GM21786 (cell line): Measurements from ENCODE around the gene COL5A2.

Experiments used
- ATAC-seq: cut with Tn5 transposase; IDR thresholded peaks from one replicate; pipeline ENCODE4 v1.9.1; 2021; ENCODE audit not compliant: unreplicated experiment

COL5A2 gene

DNA sequence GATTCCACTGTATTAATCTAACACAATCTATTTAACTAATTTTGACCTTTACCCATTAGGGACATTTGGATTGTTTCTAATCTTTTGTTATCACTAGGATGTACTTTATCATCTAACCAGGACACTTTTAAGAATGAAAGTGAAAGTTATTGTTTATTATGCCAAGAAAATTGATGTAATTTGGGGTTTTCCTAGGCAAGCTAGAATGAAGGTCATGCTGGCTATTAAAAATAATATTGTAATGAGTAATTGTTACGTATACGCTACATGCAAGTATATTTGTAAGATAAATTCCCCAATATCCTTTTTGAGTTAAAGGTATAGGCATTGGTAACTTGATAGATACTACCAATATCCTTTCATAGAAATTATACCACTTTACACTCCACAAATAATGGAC lies 74.6 kb downstream of the COL5A2 start:
- ATAC-seq: no peak

- ATAC-seq: no peak
Observed at GRCh38 chr2:189102735-189103134, 76.8 kb downstream of the COL5A2 start.

DNA sequence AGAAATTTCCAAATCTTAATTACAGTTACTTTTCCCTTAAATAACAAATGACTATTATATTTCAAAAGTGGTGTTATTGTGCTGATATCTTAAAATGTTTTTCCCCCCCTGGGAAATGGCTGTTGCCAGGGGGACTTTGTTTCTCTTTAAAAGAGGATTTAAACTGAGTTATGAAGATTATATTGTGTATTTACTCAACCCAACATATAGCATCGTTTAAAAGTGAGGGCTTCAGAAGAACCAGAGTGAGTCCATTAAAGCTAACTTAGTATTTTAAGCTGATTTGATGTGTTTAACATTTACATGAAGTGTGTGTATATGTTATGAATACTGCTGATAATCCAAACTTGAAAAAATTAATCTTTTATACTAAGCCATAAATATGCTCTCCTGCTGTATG lies 81.6 kb downstream of the COL5A2 start:
- no peak for ATAC-seq

GRCh38 chr2:189096769-189097447 lies 82.7 kb downstream of the COL5A2 start:
- ATAC-seq: no peak

- ATAC-seq: no peak
Observed at GRCh38 chr2:189095101-189095500, 84.5 kb downstream of the COL5A2 start.

DNA sequence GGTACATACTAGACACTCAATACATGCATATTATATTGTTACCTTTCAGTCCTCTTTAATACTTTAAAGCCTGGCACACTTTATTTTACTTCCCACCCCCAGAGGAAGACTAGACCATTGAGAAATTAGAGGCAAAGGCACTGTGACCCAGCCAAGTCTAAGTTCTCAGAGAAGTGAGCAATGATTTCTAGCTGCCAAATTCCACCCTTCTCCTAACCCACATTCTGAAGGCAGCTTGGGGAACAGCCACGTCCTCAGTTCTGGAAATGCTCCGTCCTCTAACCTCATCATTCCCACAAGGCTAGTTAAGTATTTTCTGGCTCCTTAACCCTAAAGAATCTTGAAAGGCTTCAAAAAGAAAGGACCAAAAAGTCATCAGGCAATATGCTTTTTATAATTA lies 86.6 kb downstream of the COL5A2 start:
- no peak for ATAC-seq

- no peak for ATAC-seq
Observed at GRCh38 chr2:189091253-189091652, 88.3 kb downstream of the COL5A2 start.

- no peak for ATAC-seq
Observed at GRCh38 chr2:189088591-189089205, 90.9 kb downstream of the COL5A2 start.

GRCh38 chr2:189086710-189087109 lies 92.9 kb downstream of the COL5A2 start:
- no peak for ATAC-seq

- no peak for ATAC-seq
Observed at GRCh38 chr2:189086250-189086649, 93.3 kb downstream of the COL5A2 start.

GRCh38 chr2:189083606-189084005 lies 96.0 kb downstream of the COL5A2 start:
- no peak for ATAC-seq

GRCh38 chr2:189083106-189083505 lies 96.5 kb downstream of the COL5A2 start:
- no peak for ATAC-seq

DNA sequence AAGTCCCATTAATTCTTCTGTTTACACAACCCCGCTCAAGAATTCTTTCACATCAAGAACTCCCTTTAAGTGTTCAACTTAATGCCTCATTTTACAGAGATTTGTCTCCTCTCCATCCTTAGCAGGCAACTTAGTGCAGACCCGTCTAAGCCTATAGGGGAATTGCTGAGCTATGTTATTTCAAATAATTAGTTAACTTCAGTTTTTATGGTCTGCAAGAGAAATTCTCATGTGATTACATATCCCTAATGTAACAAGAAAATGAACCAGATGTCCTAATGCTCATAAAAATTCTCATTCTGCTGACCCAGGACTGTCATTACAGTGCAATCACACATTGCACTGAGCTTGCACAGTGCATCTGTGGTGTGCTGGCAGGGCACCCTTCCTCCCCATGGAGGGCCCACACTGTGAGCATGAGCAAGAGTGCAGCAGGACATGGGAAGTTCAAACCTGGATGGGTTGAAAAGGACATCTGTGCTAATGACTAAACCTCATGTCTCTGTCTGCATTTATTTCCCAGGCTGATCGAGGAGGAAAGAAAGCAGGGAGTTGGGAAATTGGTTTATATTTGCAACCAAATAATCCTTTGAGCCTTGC lies 97.1 kb downstream of the COL5A2 start:
- no peak for ATAC-seq

- no peak for ATAC-seq
Observed at GRCh38 chr2:189076572-189076971, 103.0 kb downstream of the COL5A2 start.

DNA sequence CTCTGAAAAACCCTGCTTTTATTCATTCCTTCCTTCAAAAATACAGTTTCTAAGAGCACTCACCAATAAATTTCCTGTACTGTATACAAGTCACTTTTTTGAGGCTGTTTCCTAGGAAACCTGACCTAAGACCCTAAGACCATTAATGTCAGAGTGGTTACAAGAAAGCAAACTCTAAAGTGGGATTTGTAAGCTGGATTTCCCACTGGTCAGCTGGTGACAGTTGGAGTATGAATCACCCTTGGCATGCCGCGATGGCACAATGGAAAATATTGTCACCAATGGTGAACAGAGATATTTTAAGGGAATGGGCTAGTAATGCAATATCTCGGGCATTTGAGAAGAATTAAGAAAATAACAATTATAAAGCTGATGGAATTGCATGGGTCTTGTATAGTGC lies 103.4 kb downstream of the COL5A2 start:
- no peak for ATAC-seq

- ATAC-seq: no peak
Observed at GRCh38 chr2:189074506-189074905, 105.1 kb downstream of the COL5A2 start.

DNA sequence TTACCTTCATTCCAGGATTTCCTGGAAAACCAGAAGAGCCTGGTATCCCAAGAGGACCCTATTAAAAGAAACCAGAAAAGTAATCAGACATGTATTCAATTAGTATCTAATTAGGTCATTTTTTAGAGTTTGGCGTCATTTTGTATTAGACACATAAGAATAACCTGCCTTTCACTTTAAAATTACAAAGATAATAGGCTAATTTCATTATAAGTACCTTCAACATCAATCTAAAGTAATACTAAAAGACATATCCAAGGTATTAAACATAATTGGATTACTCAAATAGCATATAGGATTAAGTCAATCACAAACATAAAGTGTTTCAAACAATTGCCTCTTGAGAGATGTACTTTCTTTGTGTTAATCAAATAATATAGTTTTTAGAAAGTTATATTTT lies 107.5 kb downstream of the COL5A2 start:
- no peak for ATAC-seq

GRCh38 chr2:189069855-189070619 lies 109.5 kb downstream of the COL5A2 start:
- no peak for ATAC-seq

DNA sequence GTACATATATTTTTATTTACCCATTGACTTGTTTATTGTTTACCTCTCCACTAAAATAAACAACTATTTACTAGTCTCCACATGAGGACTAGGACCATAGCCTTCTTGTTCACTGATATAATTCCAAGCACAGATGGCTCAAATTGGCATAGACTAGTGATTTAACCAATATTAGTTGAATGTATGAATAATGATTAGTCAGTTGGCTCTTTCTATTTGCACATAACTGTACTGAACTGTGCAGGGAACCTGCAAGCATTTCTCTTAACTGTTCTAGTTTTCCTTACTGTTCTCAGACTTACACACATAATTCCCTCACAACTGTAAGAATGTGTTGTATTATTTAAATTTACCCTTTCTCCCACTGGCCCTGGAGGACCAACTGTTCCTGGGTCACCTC lies 113.5 kb downstream of the COL5A2 start:
- no peak for ATAC-seq

- ATAC-seq: no peak
Observed at GRCh38 chr2:189060096-189060642, 119.4 kb downstream of the COL5A2 start.

GRCh38 chr2:189057316-189057715 lies 122.2 kb downstream of the COL5A2 start:
- no peak for ATAC-seq
